ENCODE results near the gene TMEM158. TPM values are rescaled to one million over a fixed set of nuclear protein-coding genes. Genes with fewer than 3 reads are reported as not detected.

The TMEM158 gene
- polyA plus RNA-seq, 1 donor from 2014 or later: 7.9 TPM

DNA sequence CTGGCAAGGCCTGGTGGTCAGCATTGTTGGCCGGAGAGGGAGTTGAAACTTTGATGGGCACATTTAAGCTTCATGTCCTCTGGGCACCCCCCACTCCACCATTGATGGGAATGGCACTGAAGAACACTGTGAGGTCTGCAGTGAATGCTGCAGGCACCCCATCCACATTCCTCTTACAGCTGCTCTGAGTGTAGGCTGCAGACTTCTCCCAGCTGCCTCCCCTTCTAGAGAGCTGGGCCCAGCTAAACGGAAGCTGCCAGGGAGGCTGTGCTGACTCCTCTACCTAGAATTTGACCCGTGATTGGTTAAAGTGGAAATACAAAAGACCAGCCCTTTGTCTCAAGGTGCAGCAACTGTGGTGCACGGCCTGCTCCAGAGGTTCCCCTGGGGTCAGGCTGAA, 10.6 kb downstream of the TMEM158 start:
- no peak for TF ChIP-seq POLR2AphosphoS5 (IDR thresholded peaks at IDR 0.05)
- TF ChIP-seq, protein P1, sequence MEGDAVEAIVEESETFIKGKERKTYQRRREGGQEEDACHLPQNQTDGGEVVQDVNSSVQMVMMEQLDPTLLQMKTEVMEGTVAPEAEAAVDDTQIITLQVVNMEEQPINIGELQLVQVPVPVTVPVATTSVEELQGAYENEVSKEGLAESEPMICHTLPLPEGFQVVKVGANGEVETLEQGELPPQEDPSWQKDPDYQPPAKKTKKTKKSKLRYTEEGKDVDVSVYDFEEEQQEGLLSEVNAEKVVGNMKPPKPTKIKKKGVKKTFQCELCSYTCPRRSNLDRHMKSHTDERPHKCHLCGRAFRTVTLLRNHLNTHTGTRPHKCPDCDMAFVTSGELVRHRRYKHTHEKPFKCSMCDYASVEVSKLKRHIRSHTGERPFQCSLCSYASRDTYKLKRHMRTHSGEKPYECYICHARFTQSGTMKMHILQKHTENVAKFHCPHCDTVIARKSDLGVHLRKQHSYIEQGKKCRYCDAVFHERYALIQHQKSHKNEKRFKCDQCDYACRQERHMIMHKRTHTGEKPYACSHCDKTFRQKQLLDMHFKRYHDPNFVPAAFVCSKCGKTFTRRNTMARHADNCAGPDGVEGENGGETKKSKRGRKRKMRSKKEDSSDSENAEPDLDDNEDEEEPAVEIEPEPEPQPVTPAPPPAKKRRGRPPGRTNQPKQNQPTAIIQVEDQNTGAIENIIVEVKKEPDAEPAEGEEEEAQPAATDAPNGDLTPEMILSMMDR (IDR thresholded peaks at IDR 0.05; ENCODE audit: poor library complexity, severe bottlenecking): no peak
- TF ChIP-seq SMC3 (conservative IDR thresholded peaks at IDR 0.05; ENCODE audit: poor library complexity): no peak
- TF ChIP-seq, protein P2, sequence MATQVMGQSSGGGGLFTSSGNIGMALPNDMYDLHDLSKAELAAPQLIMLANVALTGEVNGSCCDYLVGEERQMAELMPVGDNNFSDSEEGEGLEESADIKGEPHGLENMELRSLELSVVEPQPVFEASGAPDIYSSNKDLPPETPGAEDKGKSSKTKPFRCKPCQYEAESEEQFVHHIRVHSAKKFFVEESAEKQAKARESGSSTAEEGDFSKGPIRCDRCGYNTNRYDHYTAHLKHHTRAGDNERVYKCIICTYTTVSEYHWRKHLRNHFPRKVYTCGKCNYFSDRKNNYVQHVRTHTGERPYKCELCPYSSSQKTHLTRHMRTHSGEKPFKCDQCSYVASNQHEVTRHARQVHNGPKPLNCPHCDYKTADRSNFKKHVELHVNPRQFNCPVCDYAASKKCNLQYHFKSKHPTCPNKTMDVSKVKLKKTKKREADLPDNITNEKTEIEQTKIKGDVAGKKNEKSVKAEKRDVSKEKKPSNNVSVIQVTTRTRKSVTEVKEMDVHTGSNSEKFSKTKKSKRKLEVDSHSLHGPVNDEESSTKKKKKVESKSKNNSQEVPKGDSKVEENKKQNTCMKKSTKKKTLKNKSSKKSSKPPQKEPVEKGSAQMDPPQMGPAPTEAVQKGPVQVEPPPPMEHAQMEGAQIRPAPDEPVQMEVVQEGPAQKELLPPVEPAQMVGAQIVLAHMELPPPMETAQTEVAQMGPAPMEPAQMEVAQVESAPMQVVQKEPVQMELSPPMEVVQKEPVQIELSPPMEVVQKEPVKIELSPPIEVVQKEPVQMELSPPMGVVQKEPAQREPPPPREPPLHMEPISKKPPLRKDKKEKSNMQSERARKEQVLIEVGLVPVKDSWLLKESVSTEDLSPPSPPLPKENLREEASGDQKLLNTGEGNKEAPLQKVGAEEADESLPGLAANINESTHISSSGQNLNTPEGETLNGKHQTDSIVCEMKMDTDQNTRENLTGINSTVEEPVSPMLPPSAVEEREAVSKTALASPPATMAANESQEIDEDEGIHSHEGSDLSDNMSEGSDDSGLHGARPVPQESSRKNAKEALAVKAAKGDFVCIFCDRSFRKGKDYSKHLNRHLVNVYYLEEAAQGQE (IDR thresholded peaks at IDR 0.05; ENCODE audit: borderline replicate concordance): no peak
- TF ChIP-seq MXI1 (conservative IDR thresholded peaks at IDR 0.05; ENCODE audit: poor library complexity, severe bottlenecking): no peak
- TF ChIP-seq RAD21 (conservative IDR thresholded peaks at IDR 0.05): no peak
- no peak for TF ChIP-seq EP300 (conservative IDR thresholded peaks at IDR 0.05; ENCODE audit: poor library complexity, severe bottlenecking)
- no peak for TF ChIP-seq EZH2 (IDR thresholded peaks at IDR 0.05; ENCODE audit: borderline replicate concordance, insufficient read depth, low read length, poor library complexity, severe bottlenecking)
- TF ChIP-seq TAF1 (IDR thresholded peaks at IDR 0.05; ENCODE audit: low read depth): no peak
- H2AFZ ChIP-seq (ENCODE audit: low read depth, low read length): no peak overlapping the region

DNA sequence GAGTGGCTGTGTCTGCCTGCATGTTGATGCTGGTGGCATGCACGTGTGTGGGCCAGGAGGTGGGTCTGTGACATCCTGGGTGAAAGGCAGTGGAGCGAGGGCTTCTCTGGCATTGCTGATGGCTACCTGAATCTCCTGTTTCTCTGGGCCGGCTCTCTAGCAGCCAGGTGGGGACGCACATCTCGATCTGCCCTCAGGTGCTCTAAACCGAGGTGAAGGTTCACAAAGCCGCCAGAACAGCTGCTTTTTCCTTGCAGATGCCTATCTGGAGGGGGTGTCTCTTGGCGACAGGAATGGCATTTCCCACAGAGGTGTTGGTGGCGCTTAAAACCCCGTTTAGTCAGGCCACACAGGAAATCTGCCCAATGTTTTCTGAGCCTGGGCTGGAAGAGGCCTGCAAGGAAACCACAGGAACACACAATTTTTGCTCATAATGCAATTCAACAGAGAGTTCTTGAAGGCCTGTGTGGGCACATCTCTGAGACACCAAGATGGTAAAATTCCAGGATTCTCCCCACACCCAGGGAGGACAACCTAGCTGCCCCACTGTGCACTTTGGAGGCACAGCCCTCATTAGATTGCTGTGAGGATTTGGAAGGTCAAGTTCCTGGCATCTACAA, 11.9 kb downstream of the TMEM158 start:
- H2AFZ ChIP-seq (ENCODE audit: low read depth, low read length): no peak overlapping the region
- no peaks in the 10 kb centered on the region for H3K36me3 ChIP-seq (ENCODE audit: insufficient read depth, low read length)
- H4K20me1 ChIP-seq (ENCODE audit: insufficient read depth): no peaks in the 10 kb centered on the region
- no peaks in the 10 kb centered on the region for H3F3A ChIP-seq (ENCODE audit: insufficient read depth, low read length, poor library complexity, severe bottlenecking)
- H3K9ac ChIP-seq (ENCODE audit: low read length): no peak overlapping the region
- H3K27ac ChIP-seq (ENCODE audit: low read length): no peak overlapping the region
- no peak overlapping the region for H3K4me3 ChIP-seq (ENCODE audit: low read length)
- no peak overlapping the region for H3K4me2 ChIP-seq (ENCODE audit: low read length)
- H3K79me2 ChIP-seq (replicated peaks; ENCODE audit: insufficient read depth, low read length): no peaks in the 10 kb centered on the region
- TF ChIP-seq POLR2AphosphoS5 (IDR thresholded peaks at IDR 0.05) (no peak), EP300 (conservative IDR thresholded peaks at IDR 0.05; ENCODE audit: poor library complexity, severe bottlenecking) (no peak), SMC3 (conservative IDR thresholded peaks at IDR 0.05; ENCODE audit: poor library complexity) (no peak), RAD21 (conservative IDR thresholded peaks at IDR 0.05) (no peak), MXI1 (conservative IDR thresholded peaks at IDR 0.05; ENCODE audit: poor library complexity, severe bottlenecking) (no peak), TAF1 (IDR thresholded peaks at IDR 0.05; ENCODE audit: low read depth) (no peak), EZH2 (IDR thresholded peaks at IDR 0.05; ENCODE audit: borderline replicate concordance, insufficient read depth, low read length, poor library complexity, severe bottlenecking) (no peak)
- TF ChIP-seq, protein P2 (IDR thresholded peaks at IDR 0.05; ENCODE audit: borderline replicate concordance): no peak
- TF ChIP-seq, protein P1 (IDR thresholded peaks at IDR 0.05; ENCODE audit: poor library complexity, severe bottlenecking): no peak
- H3K9me2 ChIP-seq (ENCODE audit: insufficient read depth, low read length): no peaks in the 10 kb centered on the region
- H3K9me3 ChIP-seq (ENCODE audit: low read length): no peaks in the 10 kb centered on the region
- H3K27me3 ChIP-seq (ENCODE audit: insufficient read depth, low read depth, low read length): no peaks in the 10 kb centered on the region

More for the DNA sequence above, 10.6 kb downstream of the TMEM158 start:
- Histone ChIP-seq H3K36me3 (ENCODE audit: insufficient read depth, low read length) (no peaks in the 10 kb centered on the region), H4K20me1 (ENCODE audit: insufficient read depth) (no peaks in the 10 kb centered on the region), H3K9me3 (ENCODE audit: low read length) (no peaks in the 10 kb centered on the region), H3K79me2 (replicated peaks; ENCODE audit: insufficient read depth, low read length) (no peaks in the 10 kb centered on the region), H3F3A (ENCODE audit: insufficient read depth, low read length, poor library complexity, severe bottlenecking) (no peaks in the 10 kb centered on the region), H3K27ac (ENCODE audit: low read length) (no peak overlapping the region), H3K4me3 (ENCODE audit: low read length) (no peak overlapping the region), H3K4me2 (ENCODE audit: low read length) (no peak overlapping the region), H3K27me3 (ENCODE audit: insufficient read depth, low read depth, low read length) (no peaks in the 10 kb centered on the region), H3K9ac (ENCODE audit: low read length) (no peak overlapping the region), H3K9me2 (ENCODE audit: insufficient read depth, low read length) (no peaks in the 10 kb centered on the region)
